ENCODE measurements around the gene PER1. TPM values are rescaled to one million over a fixed set of nuclear protein-coding genes. Genes with fewer than 3 reads are reported as not detected.

The PER1 gene
- total RNA-seq, 4 donors from 2014 or later: 55.9 to 211 (median 109) TPM

GRCh38 chr17:8162233-8162996 is 10.2 kb upstream of the PER1 start, which contains the start of gene VAMP2:
TSS of gene VAMP2 (minus strand) at chr17:8162948. CDS start at chr17:8162879, 69 bp downstream.
- peaks cover 33 to 62% (median 43%) of the 10 kb centered on the region in 4 donors for H3K4me1 ChIP-seq
- H3K9me3 ChIP-seq: no peaks in the 10 kb centered on the region
- peak; percentile 85 for DNase-seq
- no peaks in the 10 kb centered on the region for H3K27me3 ChIP-seq
- peak within 1 kb of the TSS; percentile 93 to 100 (median 97) for H3K27ac ChIP-seq
- intact Hi-C loops (cut with DNase I; ENCODE audit: low total_unique reads): no loop called here
- H3K36me3 ChIP-seq: peaks cover 0 to 3% (median 0%) of the 10 kb centered on the region in 4 donors
- TF ChIP-seq POLR2AphosphoS5 (IDR thresholded peaks at IDR 0.05) (peak; percentile 72 to 92 (median 92)), POLR2A (IDR thresholded peaks at IDR 0.05) (peak; percentile 55), EP300 (IDR thresholded peaks at IDR 0.05; ENCODE audit: low read depth) (peak; percentile 52)
- TF ChIP-seq, protein P1, sequence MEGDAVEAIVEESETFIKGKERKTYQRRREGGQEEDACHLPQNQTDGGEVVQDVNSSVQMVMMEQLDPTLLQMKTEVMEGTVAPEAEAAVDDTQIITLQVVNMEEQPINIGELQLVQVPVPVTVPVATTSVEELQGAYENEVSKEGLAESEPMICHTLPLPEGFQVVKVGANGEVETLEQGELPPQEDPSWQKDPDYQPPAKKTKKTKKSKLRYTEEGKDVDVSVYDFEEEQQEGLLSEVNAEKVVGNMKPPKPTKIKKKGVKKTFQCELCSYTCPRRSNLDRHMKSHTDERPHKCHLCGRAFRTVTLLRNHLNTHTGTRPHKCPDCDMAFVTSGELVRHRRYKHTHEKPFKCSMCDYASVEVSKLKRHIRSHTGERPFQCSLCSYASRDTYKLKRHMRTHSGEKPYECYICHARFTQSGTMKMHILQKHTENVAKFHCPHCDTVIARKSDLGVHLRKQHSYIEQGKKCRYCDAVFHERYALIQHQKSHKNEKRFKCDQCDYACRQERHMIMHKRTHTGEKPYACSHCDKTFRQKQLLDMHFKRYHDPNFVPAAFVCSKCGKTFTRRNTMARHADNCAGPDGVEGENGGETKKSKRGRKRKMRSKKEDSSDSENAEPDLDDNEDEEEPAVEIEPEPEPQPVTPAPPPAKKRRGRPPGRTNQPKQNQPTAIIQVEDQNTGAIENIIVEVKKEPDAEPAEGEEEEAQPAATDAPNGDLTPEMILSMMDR (IDR thresholded peaks at IDR 0.05): peak in 2 of 5 experiments; percentile 25 to 39
- in situ Hi-C loops (cut with MboI; ENCODE audit: low pct_ligation_motif_present in 1 of 4, low pct_unique_long_range_greater_than_20kb in 1 of 4, low sequenced_read_pairs in 3 of 4): no loop called here
- H3K4me3 ChIP-seq: peak within 1 kb of the TSS; percentile 63 to 100 (median 86)
- WGBS, 2 donors (ENCODE audit: low coverage in 1 of 2): 1% methylated on average over 23 of the region's 75 CpGs; no CpG with 5 or more reads in 1 of the 2 donors

DNA sequence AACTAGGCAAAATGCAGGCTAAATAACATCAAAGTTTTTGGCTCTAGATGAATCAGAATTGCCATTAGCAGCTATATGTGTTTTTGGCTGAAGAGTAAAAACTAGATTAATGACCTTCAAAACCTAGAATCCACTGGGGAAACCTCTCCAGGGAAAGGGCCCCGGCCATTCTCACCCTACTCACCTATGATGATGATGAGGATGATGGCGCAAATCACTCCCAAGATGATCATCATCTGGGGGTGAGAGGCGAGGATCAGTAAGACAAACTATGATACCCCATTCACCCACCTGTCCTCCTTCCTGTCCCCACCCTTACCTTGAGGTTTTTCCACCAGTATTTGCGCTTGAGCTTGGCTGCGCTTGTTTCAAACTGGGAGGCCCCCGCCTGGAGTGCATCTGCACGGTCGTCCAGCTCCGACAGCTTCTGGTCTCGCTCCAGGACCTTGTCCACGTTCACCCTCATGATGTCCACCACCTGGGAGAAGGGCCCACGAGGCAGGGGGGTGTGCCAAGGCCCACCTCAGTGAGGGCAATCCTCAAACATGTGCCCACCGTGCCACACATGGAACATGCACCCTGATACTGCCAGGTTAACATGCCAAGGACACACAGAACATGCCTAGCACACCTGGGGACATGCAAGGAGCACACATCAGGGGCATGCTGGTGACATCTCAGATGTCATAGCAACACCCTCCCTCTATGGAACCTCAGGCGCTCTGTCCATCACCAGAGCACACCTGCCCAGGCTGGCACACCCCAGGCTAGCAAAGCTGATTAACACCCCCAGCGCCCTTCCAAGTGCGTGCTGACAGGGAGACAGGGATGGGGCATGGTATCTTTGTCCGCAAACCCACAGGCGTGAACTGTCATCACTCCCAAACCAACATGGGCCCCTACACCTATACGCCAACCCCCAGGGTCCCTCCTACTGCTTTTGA is 9.4 kb upstream of the PER1 start:
- in situ Hi-C loops (cut with MboI; ENCODE audit: low pct_ligation_motif_present in 1 of 4, low pct_unique_long_range_greater_than_20kb in 1 of 4, low sequenced_read_pairs in 3 of 4): no loop called here
- DNase-seq: no peak
- peaks cover 0 to 3% (median 0%) of the 10 kb centered on the region in 4 donors for H3K36me3 ChIP-seq
- H3K9me3 ChIP-seq: no peaks in the 10 kb centered on the region
- peak overlapping the region; percentile 93 to 100 (median 97) for H3K27ac ChIP-seq
- intact Hi-C loops (cut with DNase I; ENCODE audit: low total_unique reads): no loop called here
- TF ChIP-seq POLR2A (IDR thresholded peaks at IDR 0.05): no peak
- TF ChIP-seq, protein P1 (IDR thresholded peaks at IDR 0.05): no peak
- no peak for TF ChIP-seq EP300 (IDR thresholded peaks at IDR 0.05; ENCODE audit: low read depth)
- no peak for TF ChIP-seq POLR2AphosphoS5 (IDR thresholded peaks at IDR 0.05)
- H3K27me3 ChIP-seq: no peaks in the 10 kb centered on the region
- H3K4me1 ChIP-seq: peaks cover 33 to 66% (median 48%) of the 10 kb centered on the region in 4 donors
- WGBS, 2 donors (ENCODE audit: low coverage in 1 of 2): 57% methylated on average over 19 of the region's 19 CpGs; no CpG with 5 or more reads in 1 of the 2 donors
- H3K4me3 ChIP-seq: peak overlapping the region; percentile 63 to 100 (median 86)

DNA sequence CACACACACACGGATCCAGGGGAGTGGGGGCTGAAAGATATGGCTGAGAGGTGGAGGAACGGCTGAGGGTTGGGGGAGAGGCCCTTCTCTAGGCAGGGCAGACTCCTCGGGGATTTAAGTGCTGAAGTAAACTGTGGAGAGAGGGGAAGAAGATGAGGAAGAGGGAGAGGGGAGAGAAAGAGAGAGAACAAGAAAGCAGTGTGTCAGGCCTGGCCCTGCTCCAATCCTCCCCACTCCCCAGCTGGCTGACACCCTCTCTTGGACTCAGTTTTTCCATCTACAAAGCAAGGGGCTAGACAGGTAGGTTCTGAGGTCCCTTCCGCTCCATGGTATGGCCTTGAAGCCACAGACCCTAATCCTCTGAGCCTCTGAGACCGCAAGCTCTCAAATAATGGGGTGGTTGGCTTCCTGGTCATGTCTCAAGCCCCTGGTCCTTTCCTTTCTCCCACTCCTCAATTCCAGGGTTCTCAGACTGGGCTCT is 8.6 kb upstream of the PER1 start:
- in situ Hi-C loops (cut with MboI; ENCODE audit: low pct_ligation_motif_present in 1 of 4, low pct_unique_long_range_greater_than_20kb in 1 of 4, low sequenced_read_pairs in 3 of 4) (no loop called here), intact Hi-C loops (cut with DNase I; ENCODE audit: low total_unique reads) (no loop called here)
- H3K4me1 ChIP-seq: peaks cover 33 to 66% (median 48%) of the 10 kb centered on the region in 4 donors
- H3K27ac ChIP-seq: peak overlapping the region; percentile 93 to 100 (median 97)
- peak overlapping the region in 1 of 4 donors; percentile 63 for H3K4me3 ChIP-seq
- no peak for DNase-seq
- WGBS, 2 donors (ENCODE audit: low coverage in 1 of 2): 28 to 55% methylated on average over 3 to 5 of the region's 5 CpGs
- H3K27me3 ChIP-seq: no peaks in the 10 kb centered on the region
- peaks cover 0 to 3% (median 0%) of the 10 kb centered on the region in 4 donors for H3K36me3 ChIP-seq
- H3K9me3 ChIP-seq: no peaks in the 10 kb centered on the region
- no peak for TF ChIP-seq EP300 (IDR thresholded peaks at IDR 0.05; ENCODE audit: low read depth)
- TF ChIP-seq POLR2AphosphoS5 (IDR thresholded peaks at IDR 0.05): no peak
- TF ChIP-seq POLR2A (IDR thresholded peaks at IDR 0.05): no peak
- TF ChIP-seq, protein P1 (IDR thresholded peaks at IDR 0.05): no peak

Data from transverse colon (tissue), 4 donors.